Neural progenitor cell (in vitro differentiated cells): ENCODE measurements around the gene TFF2. TPM values are rescaled to one million over a fixed set of nuclear protein-coding genes. Genes with fewer than 3 reads are reported as not detected.

ENCODE experiments used
- DNase-seq: peaks from one replicate; pipeline ENCODE4 v3.0.0-alpha.2; 2016; ENCODE audit warnings: low spot score
- H2AFZ ChIP-seq: fragments of 200-600 bp; sonication (generic); replicated peaks from 2 replicates; pipeline ENCODE4 v1.6.1; 2016; ENCODE audit warnings: antibody characterized with exemption
- H3F3A ChIP-seq: fragments of 200-600 bp; sonication (generic); 2 replicates; pipeline ENCODE4 v1.6.1; 2016; ENCODE audit warnings: antibody characterized with exemption, low read depth
- H3K27ac ChIP-seq: fragments of 200-600 bp; sonication (generic); 2 replicates; pipeline ENCODE4 v1.5.1; 2016; ENCODE audit warnings: mild to moderate bottlenecking
- H3K27me3 ChIP-seq: fragments of 200-600 bp; sonication (generic); 2 replicates; pipeline ENCODE4 v1.6.1; 2016; ENCODE audit warnings: mild to moderate bottlenecking, moderate library complexity
- H3K36me3 ChIP-seq: fragments of 200-600 bp; sonication (generic); 2 replicates; pipeline ENCODE4 v1.5.1; 2016
- H3K4me1 ChIP-seq: fragments of 200-600 bp; sonication (generic); 2 replicates; pipeline ENCODE4 v1.6.1; 2016; ENCODE audit warnings: mixed run types
- H3K4me2 ChIP-seq: fragments of 200-600 bp; sonication (generic); 2 replicates; pipeline ENCODE4 v1.6.1; 2016
- H3K4me3 ChIP-seq: fragments of 200-600 bp; sonication (generic); 2 replicates; pipeline ENCODE4 v1.5.1; 2016
- H3K79me2 ChIP-seq: fragments of 200-600 bp; sonication (generic); 2 replicates; pipeline ENCODE4 v1.6.1; 2016; ENCODE audit warnings: low read depth
- H3K9ac ChIP-seq: fragments of 200-600 bp; sonication (generic); 2 replicates; pipeline ENCODE4 v1.6.1; 2016
- H3K9me3 ChIP-seq: fragments of 200-600 bp; sonication (generic); 2 replicates; pipeline ENCODE4 v1.5.1; 2016; ENCODE audit warnings: low read depth
- H4K20me1 ChIP-seq: fragments of 200-600 bp; sonication (generic); 2 replicates; pipeline ENCODE4 v1.6.1; 2016; ENCODE audit warnings: low read depth
- H3K27ac Mint-ChIP-seq: 3 replicates; pipeline ENCODE4 v1.8.0; 2021; ENCODE audit warnings: mixed read lengths
- H3K27me3 Mint-ChIP-seq: 2 replicates; pipeline ENCODE4 v1.8.0; 2022; ENCODE audit warnings: low read depth, mild to moderate bottlenecking, inconsistent platforms, moderate library complexity, mixed read lengths; ENCODE audit not compliant: insufficient read depth
- H3K36me3 Mint-ChIP-seq: 3 replicates; pipeline ENCODE4 v1.8.0; 2021; ENCODE audit warnings: mixed read lengths
- H3K4me1 Mint-ChIP-seq: 3 replicates; pipeline ENCODE4 v1.8.0; 2021; ENCODE audit warnings: mixed read lengths
- H3K4me3 Mint-ChIP-seq: 3 replicates; pipeline ENCODE4 v1.8.0; 2021; ENCODE audit warnings: mild to moderate bottlenecking, moderate library complexity, mixed read lengths
- H3K9me3 Mint-ChIP-seq: 3 replicates; pipeline ENCODE4 v1.8.0; 2020; ENCODE audit warnings: mixed read lengths
- EZH2 ChIP-seq: fragments of 200-600 bp; sonication (generic); IDR thresholded peaks from 2 replicates; pipeline ENCODE4 v1.6.1; 2017; ENCODE audit warnings: antibody characterized with exemption, mild to moderate bottlenecking, moderate library complexity
- EZH2phosphoT487 ChIP-seq: fragments of 200-600 bp; sonication (generic); IDR thresholded peaks from 2 replicates; pipeline ENCODE4 v1.6.1; 2017; ENCODE audit warnings: antibody characterized with exemption
- total RNA-seq: library from RNA; depleted of rRNA; stranded (reverse); fragments of >200 nt; gene quantifications from 2 replicates; pipeline ENCODE4 v1.2.3, GENCODE V29; 2015; ENCODE audit warnings: low replicate concordance
- TF ChIP-seq, protein P1 (sequence below): fragments of 200-600 bp; sonication (generic); IDR thresholded peaks from 2 replicates; pipeline ENCODE4 v1.5.1; 2017; ENCODE audit warnings: antibody characterized with exemption, mild to moderate bottlenecking

The TFF2 gene
- total RNA-seq, 1 donor from 2014 or later = not detected

- H3K9me3 Mint-ChIP-seq = no peaks in the 10 kb centered on the region
- H3K36me3 Mint-ChIP-seq = no peaks in the 10 kb centered on the region
- no peaks in the 10 kb centered on the region for H3F3A ChIP-seq
- no peaks in the 10 kb centered on the region for H3K27me3 ChIP-seq
- no peaks in the 10 kb centered on the region for H4K20me1 ChIP-seq
- H3K27ac ChIP-seq = no peak overlapping the region
- H3K4me1 ChIP-seq = peaks cover 5% of the 10 kb centered on the region
- no peaks in the 10 kb centered on the region for H3K9me3 ChIP-seq
- no peaks in the 10 kb centered on the region for H3K36me3 ChIP-seq
- H3K9ac ChIP-seq = no peak overlapping the region
- DNase-seq = no peak
- peaks cover 9% of the 10 kb centered on the region for H3K27me3 Mint-ChIP-seq
- H3K79me2 ChIP-seq = no peaks in the 10 kb centered on the region
- no peak overlapping the region for H3K4me3 ChIP-seq
- peak overlapping the region; percentile 62 for H3K4me3 Mint-ChIP-seq
- no peak overlapping the region for H2AFZ ChIP-seq
- TF ChIP-seq EZH2phosphoT487 = no peak
- TF ChIP-seq EZH2 = no peak
- TF ChIP-seq, protein P1, sequence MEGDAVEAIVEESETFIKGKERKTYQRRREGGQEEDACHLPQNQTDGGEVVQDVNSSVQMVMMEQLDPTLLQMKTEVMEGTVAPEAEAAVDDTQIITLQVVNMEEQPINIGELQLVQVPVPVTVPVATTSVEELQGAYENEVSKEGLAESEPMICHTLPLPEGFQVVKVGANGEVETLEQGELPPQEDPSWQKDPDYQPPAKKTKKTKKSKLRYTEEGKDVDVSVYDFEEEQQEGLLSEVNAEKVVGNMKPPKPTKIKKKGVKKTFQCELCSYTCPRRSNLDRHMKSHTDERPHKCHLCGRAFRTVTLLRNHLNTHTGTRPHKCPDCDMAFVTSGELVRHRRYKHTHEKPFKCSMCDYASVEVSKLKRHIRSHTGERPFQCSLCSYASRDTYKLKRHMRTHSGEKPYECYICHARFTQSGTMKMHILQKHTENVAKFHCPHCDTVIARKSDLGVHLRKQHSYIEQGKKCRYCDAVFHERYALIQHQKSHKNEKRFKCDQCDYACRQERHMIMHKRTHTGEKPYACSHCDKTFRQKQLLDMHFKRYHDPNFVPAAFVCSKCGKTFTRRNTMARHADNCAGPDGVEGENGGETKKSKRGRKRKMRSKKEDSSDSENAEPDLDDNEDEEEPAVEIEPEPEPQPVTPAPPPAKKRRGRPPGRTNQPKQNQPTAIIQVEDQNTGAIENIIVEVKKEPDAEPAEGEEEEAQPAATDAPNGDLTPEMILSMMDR = no peak
- peak overlapping the region; percentile 6 for H3K27ac Mint-ChIP-seq
- H3K4me1 Mint-ChIP-seq = peaks cover 16% of the 10 kb centered on the region
- H3K4me2 ChIP-seq = no peak overlapping the region
These were observed 47.1 kb upstream of the TFF2 start for GRCh38 chr21:42397746-42398394.

DNA sequence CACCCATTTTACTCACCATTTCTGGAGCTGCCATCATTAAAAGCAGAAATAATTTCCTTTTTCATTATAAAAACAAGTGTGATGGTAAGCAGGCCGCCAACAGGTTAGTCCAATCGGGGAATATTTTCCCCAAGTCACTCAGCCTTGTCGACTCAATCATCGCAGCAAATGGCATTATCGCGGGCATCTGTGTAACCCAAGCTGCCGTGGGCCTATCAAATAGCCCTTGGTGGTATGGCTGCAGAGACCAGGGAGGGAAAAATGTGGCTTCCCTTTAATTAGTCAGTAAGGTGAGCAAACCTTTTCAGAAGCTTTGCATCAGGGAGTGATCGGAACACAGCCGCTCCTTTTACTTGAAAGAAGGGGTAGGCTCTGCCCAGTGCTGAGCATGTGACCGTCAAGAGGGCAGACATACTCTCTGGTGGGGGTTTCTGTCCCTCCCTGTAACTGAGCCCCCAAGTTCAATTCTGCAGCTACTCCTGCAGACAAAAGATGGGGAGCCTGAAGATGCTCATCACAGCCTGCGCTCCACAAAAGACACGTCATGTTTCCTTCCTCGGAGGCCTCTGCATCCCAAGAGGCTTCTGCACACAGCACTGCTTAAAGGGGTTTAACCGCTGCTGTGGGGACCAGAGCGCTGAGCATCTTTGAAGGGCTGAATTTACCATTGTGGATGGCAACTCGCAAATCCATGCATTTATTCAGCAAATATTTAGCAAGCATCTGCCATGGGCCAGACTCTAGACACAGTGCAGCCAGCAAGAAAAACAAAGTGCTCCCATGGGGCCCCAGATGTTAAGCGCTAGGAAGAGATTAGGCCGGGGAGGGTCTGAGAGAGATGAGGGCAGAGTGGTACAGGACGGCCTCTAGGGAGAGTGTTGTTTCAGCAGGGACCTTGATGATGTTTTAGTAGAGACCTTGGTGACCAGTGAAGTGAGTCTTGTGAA is 46.3 kb upstream of the TFF2 start:
- Mint-ChIP-seq H3K4me1 (peaks cover 21% of the 10 kb centered on the region), H3K27ac (no peak overlapping the region), H3K9me3 (no peaks in the 10 kb centered on the region), H3K4me3 (no peak overlapping the region), H3K27me3 (peaks cover 9% of the 10 kb centered on the region), H3K36me3 (no peaks in the 10 kb centered on the region)
- Histone ChIP-seq H3K4me1 (peaks cover 5% of the 10 kb centered on the region), H3K9ac (no peak overlapping the region), H3K79me2 (no peaks in the 10 kb centered on the region), H3K27ac (no peak overlapping the region), H4K20me1 (no peaks in the 10 kb centered on the region), H3K4me2 (no peak overlapping the region), H3K36me3 (no peaks in the 10 kb centered on the region), H3K27me3 (no peaks in the 10 kb centered on the region), H3K9me3 (no peaks in the 10 kb centered on the region), H3F3A (no peaks in the 10 kb centered on the region), H2AFZ (no peak overlapping the region), H3K4me3 (no peak overlapping the region)
- TF ChIP-seq EZH2 (no peak), EZH2phosphoT487 (no peak)
- TF ChIP-seq, protein P1 = no peak
- DNase-seq = no peak

- no peak for DNase-seq
- H3F3A ChIP-seq = no peaks in the 10 kb centered on the region
- H3K4me2 ChIP-seq = no peak within 1 kb of the TSS
- no peaks in the 10 kb centered on the region for H3K27me3 ChIP-seq
- Mint-ChIP-seq H3K27me3 (peaks cover 9% of the 10 kb centered on the region), H3K4me1 (peaks cover 22% of the 10 kb centered on the region), H3K36me3 (no peaks in the 10 kb centered on the region), H3K4me3 (no peak within 1 kb of the TSS), H3K9me3 (no peaks in the 10 kb centered on the region), H3K27ac (no peak within 1 kb of the TSS)
- H3K9ac ChIP-seq = no peak within 1 kb of the TSS
- H3K4me3 ChIP-seq = no peak within 1 kb of the TSS
- no peaks in the 10 kb centered on the region for H3K36me3 ChIP-seq
- H4K20me1 ChIP-seq = no peaks in the 10 kb centered on the region
- H3K27ac ChIP-seq = no peak within 1 kb of the TSS
- no peaks in the 10 kb centered on the region for H3K79me2 ChIP-seq
- no peak within 1 kb of the TSS for H2AFZ ChIP-seq
- TF ChIP-seq EZH2 = no peak
- peaks cover 5% of the 10 kb centered on the region for H3K4me1 ChIP-seq
- no peaks in the 10 kb centered on the region for H3K9me3 ChIP-seq
These were observed 45.3 kb upstream of the TFF2 start, which contains the start of gene TMPRSS3 for GRCh38 chr21:42395905-42396651. TMPRSS3 (minus strand) TSS chr21:42396052; CDS start chr21:42395417, 635 bp downstream.
